Lower lobe of right lung (tissue), 2 donors: ENCODE measurements around the gene IFNG. TPM values are rescaled to one million over a fixed set of nuclear protein-coding genes. Genes with fewer than 3 reads are reported as not detected.
"Not testable (repeated sequence)": the region's sequence is repeated elsewhere in the genome, so short reads cannot be mapped to it uniquely, and the experiment has no call there.

Source experiments
- ATAC-seq, 2 donors: fragments of 200-7000 bp; cut with Tn5 transposase; one replicate each; pipeline ENCODE4 v1.9.1; 2020 to 2022; ENCODE audit warnings: mild to moderate bottlenecking in 2 of 2, moderate library complexity in 2 of 2
- DNase-seq: peaks from one replicate; pipeline ENCODE4 v3.0.0-alpha.2; 2020
- H3K27ac ChIP-seq: fragments of 200-600 bp; one replicate; pipeline ENCODE4 v1.8.0; 2022
- H3K27me3 ChIP-seq: fragments of 200-600 bp; one replicate; pipeline ENCODE4 v1.8.0; 2022; ENCODE audit warnings: low read depth
- H3K36me3 ChIP-seq: fragments of 200-600 bp; one replicate; pipeline ENCODE4 v1.8.0; 2022; ENCODE audit warnings: mild to moderate bottlenecking
- H3K4me1 ChIP-seq: fragments of 200-600 bp; one replicate; pipeline ENCODE4 v1.8.0; 2022
- H3K4me3 ChIP-seq: fragments of 200-600 bp; one replicate; pipeline ENCODE4 v1.8.0; 2022; ENCODE audit warnings: mild to moderate bottlenecking
- H3K9me3 ChIP-seq: fragments of 200-600 bp; one replicate; pipeline ENCODE4 v1.8.0; 2022
- intact Hi-C: fragments of 100-400 bp; cut with DNase I; formaldehyde crosslinking; loops from one replicate; pipeline ENCODE4 v1.11.0; 2022
- long read RNA-seq: library from polyadenylated mRNA; unstranded; transcript quantifications from one replicate; pipeline ENCODE4 v2.0.0, GENCODE V29; 2021
- total RNA-seq: library from RNA; stranded (reverse); fragmentation: NEBNext Ultra II Directional; extraction: Animal tissue kit (Norgen Biotek cat#: 25700); gene quantifications from one replicate; pipeline ENCODE4 v1.2.1, GENCODE V29; 2021
- TF ChIP-seq, protein P1 (sequence below): fragments of 200-600 bp; IDR thresholded peaks from one replicate; pipeline ENCODE4 v1.8.0; 2022; ENCODE audit warnings: antibody characterized with exemption, mild to moderate bottlenecking
- donor health status: DM: no; HTN: yes; CAD: no; lungs with severe emphysema.

The IFNG gene
- not detected for total RNA-seq
- long read RNA-seq: 0 reads

DNA sequence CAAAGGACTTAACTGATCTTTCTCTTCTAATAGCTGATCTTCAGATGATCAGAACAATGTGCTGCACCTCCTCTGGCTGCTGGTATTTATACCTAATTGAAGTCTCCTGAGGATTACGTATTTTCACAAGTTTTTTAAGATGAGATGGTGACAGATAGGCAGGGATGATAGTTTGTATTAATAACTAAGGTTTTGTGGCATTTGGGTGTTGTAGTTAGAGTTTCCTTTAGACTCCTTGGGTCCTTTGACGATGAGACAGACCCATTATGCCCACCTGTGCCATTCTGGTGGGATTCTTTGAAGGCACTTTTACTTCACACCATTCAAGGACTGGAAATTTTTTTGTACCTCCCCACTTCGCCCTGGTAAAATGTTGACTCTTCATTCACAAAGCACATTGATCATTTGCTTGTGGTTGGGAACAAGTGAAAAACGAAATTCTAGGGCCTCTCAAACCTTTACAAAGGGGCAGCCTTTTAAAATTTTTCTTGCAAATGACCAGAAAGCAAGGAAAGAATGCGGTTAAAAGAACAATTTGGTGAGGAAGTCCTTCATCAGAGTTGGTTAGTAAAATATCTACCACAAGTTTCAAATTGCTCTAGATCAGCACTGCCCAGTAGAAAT is at the start of gene IFNG:
Gene IFNG, minus strand, starts transcription at position 60 of the 624 bp plus-strand sequence. CDS start 125 bp downstream, outside the sequence.
- no peaks in the 10 kb centered on the region for H3K9me3 ChIP-seq
- H3K27me3 ChIP-seq: no peaks in the 10 kb centered on the region
- DNase-seq (no peak), ATAC-seq (peak in 1 of 2 donors; percentile 58)
- intact Hi-C loops: no loop called here
- no peaks in the 10 kb centered on the region for H3K4me1 ChIP-seq
- no peak within 1 kb of the TSS for H3K27ac ChIP-seq
- TF ChIP-seq, protein P1, sequence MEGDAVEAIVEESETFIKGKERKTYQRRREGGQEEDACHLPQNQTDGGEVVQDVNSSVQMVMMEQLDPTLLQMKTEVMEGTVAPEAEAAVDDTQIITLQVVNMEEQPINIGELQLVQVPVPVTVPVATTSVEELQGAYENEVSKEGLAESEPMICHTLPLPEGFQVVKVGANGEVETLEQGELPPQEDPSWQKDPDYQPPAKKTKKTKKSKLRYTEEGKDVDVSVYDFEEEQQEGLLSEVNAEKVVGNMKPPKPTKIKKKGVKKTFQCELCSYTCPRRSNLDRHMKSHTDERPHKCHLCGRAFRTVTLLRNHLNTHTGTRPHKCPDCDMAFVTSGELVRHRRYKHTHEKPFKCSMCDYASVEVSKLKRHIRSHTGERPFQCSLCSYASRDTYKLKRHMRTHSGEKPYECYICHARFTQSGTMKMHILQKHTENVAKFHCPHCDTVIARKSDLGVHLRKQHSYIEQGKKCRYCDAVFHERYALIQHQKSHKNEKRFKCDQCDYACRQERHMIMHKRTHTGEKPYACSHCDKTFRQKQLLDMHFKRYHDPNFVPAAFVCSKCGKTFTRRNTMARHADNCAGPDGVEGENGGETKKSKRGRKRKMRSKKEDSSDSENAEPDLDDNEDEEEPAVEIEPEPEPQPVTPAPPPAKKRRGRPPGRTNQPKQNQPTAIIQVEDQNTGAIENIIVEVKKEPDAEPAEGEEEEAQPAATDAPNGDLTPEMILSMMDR: no peak
- no peak within 1 kb of the TSS for H3K4me3 ChIP-seq
- no peaks in the 10 kb centered on the region for H3K36me3 ChIP-seq

DNA sequence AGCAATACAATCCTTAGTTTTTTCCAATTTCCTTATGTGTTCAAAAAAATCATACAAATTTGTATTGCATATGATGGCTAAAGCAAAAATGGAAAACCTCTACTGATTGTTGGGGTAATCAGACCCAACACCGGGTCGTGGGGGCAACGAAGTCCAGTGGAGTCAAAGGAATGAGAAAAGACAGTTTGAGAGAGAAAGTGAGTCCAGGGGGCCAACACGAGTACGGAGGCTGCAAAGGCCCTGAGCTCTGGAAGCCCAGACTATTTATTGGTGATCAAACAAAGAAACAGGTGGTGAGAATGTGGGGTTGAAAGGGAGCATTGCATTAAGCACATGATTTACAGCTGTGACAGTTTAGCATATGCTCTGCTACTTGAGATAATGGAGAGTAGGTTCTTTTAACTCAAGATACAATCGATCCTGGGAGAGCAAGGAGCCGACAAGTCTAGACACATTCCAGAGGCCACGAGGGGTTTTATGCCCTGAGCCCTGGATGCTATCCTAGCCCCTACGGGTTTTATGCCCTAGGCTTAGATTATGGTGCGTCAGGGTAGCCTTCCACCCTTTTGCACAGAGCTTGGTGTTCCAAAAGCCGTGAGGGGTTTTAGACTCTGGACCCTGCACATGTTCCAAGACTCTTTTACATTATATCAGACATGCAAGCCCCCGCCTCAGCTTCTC is 49.6 kb upstream of the IFNG start:
- DNase-seq, ATAC-seq, H3K27ac ChIP-seq, H3K9me3 ChIP-seq, H3K36me3 ChIP-seq, H3K4me1 ChIP-seq, intact Hi-C loops, H3K4me3 ChIP-seq, H3K27me3 ChIP-seq: not testable (repeated sequence)

DNA sequence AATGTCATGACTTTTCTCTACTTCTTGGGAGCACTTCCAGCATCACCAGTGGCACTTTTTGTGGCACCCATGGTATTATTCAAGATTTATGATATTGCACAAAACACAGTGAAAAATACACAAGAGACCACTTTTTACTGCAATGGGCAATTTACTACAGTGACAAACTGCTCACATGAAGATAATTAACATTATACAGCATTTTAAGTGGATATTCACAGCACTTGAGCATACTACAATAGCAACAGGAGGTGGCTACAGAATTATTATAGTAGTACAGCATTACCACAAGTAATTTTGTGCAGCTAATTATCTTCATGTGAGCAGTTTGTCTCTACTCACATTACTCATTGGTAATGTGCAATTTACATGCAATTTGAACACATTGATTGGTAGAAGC is 47.7 kb upstream of the IFNG start:
- H3K4me1 ChIP-seq: no peaks in the 10 kb centered on the region
- H3K9me3 ChIP-seq: no peaks in the 10 kb centered on the region
- H3K4me3 ChIP-seq: no peak overlapping the region
- intact Hi-C loops: no loop called here
- no peaks in the 10 kb centered on the region for H3K36me3 ChIP-seq
- ATAC-seq (no peak), DNase-seq (no peak)
- H3K27me3 ChIP-seq: peaks cover 4% of the 10 kb centered on the region
- H3K27ac ChIP-seq: no peak overlapping the region
- TF ChIP-seq, protein P1: no peak

GRCh38 chr12:68206446-68206845 is 46.9 kb upstream of the IFNG start:
- ATAC-seq (no peak), DNase-seq (no peak)
- TF ChIP-seq, protein P1: no peak
- no peaks in the 10 kb centered on the region for H3K36me3 ChIP-seq
- no peak overlapping the region for H3K27ac ChIP-seq
- no peaks in the 10 kb centered on the region for H3K4me1 ChIP-seq
- peaks cover 4% of the 10 kb centered on the region for H3K27me3 ChIP-seq
- intact Hi-C loops: no loop called here
- H3K9me3 ChIP-seq: no peaks in the 10 kb centered on the region
- H3K4me3 ChIP-seq: no peak overlapping the region

GRCh38 chr12:68203460-68203875 is 43.9 kb upstream of the IFNG start:
- Histone ChIP-seq H3K4me3 (no peak overlapping the region), H3K27me3 (peaks cover 4% of the 10 kb centered on the region), H3K9me3 (no peaks in the 10 kb centered on the region), H3K36me3 (no peaks in the 10 kb centered on the region), H3K4me1 (no peaks in the 10 kb centered on the region), H3K27ac (no peak overlapping the region)
- TF ChIP-seq, protein P1: no peak
- intact Hi-C loops: no loop called here
- peak in 1 of 2 donors; percentile 19 for ATAC-seq
- DNase-seq: no peak

- H3K27me3 ChIP-seq: no peaks in the 10 kb centered on the region
- no peaks in the 10 kb centered on the region for H3K4me1 ChIP-seq
- TF ChIP-seq, protein P1: no peak
- H3K36me3 ChIP-seq: no peaks in the 10 kb centered on the region
- no peak overlapping the region for H3K4me3 ChIP-seq
- H3K27ac ChIP-seq: no peak overlapping the region
- intact Hi-C loops: no loop called here
- ATAC-seq (no peak), DNase-seq (no peak)
- H3K9me3 ChIP-seq: no peaks in the 10 kb centered on the region
Measured at GRCh38 chr12:68200854-68201253, 41.3 kb upstream of the IFNG start.
